BE2C (cell line): ENCODE measurements around the gene CSF1.

Experiments used
- DNase-seq: peaks from one replicate; pipeline ENCODE4 v3.0.0-alpha.2; 2020
- H3K27me3 ChIP-seq: fragments of 250-450 bp; sonication (Bioruptor Pico); 2 replicates; pipeline ENCODE4 v1.5.1; 2020; ENCODE audit warnings: mild to moderate bottlenecking
- H3K36me3 ChIP-seq: fragments of 250-450 bp; sonication (Bioruptor Pico); 2 replicates; pipeline ENCODE4 v1.5.1; 2020; ENCODE audit warnings: mild to moderate bottlenecking
- H3K4me1 ChIP-seq: fragments of 250-450 bp; sonication (Bioruptor Pico); 2 replicates; pipeline ENCODE4 v1.5.1; 2020
- H3K4me3 ChIP-seq: 2 replicates; pipeline ENCODE4 v1.5.1; 2011; ENCODE audit warnings: low read depth, low read length
- H3K9me3 ChIP-seq: fragments of 250-450 bp; sonication (Bioruptor Pico); 2 replicates; pipeline ENCODE4 v1.5.1; 2020
- TF ChIP-seq, protein P1 (sequence below): IDR thresholded peaks from 2 replicates; pipeline ENCODE4 v1.5.1; 2012; ENCODE audit warnings: mild to moderate bottlenecking, low read depth, low read length

CSF1 gene

DNA sequence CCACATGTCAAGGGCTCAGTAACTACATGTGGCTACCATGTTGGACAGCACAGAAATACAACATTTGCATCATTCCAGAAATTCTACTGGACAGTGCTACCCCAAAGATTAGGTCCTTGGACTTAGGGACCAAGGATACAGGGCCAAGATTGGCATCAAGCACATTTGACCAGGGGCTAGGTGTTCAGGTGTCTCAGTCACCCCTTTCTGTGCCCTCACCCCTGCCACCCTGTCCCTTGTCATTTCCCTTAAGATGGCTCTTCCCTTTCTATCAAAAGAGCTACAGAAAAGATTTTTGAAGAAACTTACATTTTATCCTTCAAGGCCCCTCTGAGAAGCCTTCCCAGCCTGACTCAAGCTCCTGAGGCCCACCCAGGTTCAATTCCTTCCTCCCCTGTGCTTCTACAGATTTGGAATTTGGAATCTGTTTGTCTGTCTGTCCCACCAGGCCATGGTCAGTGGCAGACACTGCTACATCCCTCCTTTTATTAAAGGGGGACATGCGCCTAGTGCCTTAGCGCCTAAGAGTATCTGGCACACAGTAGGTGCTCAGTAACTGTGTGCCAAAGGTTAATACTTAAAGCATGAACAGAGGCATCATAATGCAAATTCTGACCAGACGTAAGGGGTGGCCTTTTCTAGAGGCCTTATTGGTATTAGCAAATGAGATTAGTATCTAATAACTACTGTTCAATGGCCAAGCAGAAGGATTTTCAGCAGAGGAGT is 21.4 kb downstream of the CSF1 start:
- H3K36me3 ChIP-seq, result peaks cover 16% of the 10 kb centered on the region
- no peak overlapping the region for H3K4me3 ChIP-seq
- no peaks in the 10 kb centered on the region for H3K27me3 ChIP-seq
- DNase-seq, result no peak
- H3K9me3 ChIP-seq, result no peaks in the 10 kb centered on the region
- TF ChIP-seq, protein P1, sequence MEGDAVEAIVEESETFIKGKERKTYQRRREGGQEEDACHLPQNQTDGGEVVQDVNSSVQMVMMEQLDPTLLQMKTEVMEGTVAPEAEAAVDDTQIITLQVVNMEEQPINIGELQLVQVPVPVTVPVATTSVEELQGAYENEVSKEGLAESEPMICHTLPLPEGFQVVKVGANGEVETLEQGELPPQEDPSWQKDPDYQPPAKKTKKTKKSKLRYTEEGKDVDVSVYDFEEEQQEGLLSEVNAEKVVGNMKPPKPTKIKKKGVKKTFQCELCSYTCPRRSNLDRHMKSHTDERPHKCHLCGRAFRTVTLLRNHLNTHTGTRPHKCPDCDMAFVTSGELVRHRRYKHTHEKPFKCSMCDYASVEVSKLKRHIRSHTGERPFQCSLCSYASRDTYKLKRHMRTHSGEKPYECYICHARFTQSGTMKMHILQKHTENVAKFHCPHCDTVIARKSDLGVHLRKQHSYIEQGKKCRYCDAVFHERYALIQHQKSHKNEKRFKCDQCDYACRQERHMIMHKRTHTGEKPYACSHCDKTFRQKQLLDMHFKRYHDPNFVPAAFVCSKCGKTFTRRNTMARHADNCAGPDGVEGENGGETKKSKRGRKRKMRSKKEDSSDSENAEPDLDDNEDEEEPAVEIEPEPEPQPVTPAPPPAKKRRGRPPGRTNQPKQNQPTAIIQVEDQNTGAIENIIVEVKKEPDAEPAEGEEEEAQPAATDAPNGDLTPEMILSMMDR, result no peak
- 0 out of 2 replicates have a peak, but pooled peaks cover 7% of the 10 kb centered on the region for H3K4me1 ChIP-seq

DNA sequence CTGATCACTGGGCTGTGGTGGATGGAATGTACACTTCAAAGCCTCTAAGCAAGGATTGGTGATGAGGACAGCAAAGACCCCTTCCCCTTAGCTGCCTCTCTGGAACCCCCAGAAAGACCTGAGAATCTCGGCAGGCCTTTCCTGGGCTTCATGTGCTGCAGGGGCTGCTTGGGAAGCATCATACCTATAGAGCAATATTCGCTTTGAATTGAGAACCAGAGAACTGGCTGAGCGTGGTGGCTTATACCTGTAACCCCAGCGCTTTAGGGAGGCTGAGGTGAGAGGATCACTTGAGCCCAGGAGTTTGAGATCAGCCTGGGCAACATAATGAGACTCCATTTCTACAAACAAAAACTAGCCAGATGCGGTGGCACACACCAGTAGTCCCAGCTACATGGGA is 22.0 kb downstream of the CSF1 start:
- Histone ChIP-seq H3K36me3 (peaks cover 15% of the 10 kb centered on the region), H3K4me1 (0 out of 2 replicates have a peak, but pooled peaks cover 7% of the 10 kb centered on the region), H3K27me3 (no peaks in the 10 kb centered on the region), H3K9me3 (no peaks in the 10 kb centered on the region), H3K4me3 (no peak overlapping the region)
- no peak for DNase-seq
- TF ChIP-seq, protein P1, result no peak

DNA sequence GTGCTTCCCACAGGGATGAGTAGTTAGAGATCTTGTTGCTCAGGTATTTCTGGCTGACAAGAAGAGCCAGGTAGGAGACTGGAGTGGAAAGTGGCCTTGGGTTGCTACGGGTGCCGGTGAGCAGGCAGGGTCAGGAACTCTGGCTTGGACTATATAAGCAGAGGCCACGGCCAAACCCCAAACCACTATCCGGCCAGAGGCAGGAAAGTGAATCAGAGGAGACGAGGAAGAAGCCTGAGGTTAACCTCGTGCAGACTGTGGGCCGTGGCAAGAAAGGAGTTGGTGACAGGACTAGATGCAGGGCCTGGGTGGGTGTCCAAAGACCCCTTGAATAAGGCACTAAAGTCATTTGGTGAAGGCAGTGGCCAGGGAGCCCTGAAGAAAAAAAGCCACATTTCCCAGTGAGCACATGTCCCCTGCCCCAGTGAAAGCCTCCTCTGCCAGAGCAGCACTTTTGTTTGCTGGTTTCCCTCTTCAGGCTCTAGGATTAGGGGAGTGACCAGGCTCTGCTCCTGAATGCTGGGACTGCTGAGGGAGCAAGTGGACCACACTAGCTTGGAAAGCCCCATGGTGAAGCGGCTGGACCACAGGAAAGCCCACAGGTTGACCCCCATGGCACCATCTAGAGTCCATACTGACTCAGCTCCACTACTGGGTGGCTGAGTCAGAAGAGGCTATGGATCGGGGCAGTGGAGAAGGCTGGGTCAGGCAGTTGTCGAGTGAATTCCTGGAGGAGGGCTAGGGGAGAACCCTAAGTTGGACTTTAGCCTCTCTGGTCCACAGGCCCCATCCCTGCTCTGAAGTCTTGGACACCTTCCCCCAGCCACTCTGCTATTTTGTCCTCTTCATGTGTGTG is 23.4 kb downstream of the CSF1 start:
- TF ChIP-seq, protein P1, result no peak
- no peak for DNase-seq
- 0 out of 2 replicates have a peak, but pooled peaks cover 7% of the 10 kb centered on the region for H3K4me1 ChIP-seq

DNA sequence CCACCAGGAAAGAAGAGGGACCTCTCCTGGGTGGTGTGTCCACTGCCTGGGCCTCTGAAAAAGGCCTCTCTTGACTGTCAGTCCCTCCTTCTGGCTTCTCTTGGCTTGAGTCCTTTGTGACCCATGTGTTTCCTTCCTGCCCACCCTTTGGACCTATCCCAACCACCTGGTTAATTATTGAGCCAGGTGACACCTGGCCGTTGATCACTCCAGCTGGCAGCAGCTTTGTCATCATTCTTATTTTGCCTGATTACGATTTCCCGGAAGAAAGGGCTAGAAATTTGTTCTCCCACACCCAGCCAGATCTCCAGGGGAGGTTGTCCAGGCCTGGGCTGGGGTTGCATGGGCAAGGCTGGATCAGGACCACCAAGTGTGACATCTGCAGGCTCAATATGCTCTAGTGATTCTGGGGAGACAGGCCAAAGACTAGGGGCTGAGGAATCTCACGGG is 24.8 kb downstream of the CSF1 start:
- TF ChIP-seq, protein P1, result no peak
- no peaks in the 10 kb centered on the region for H3K36me3 ChIP-seq
- H3K9me3 ChIP-seq, result no peaks in the 10 kb centered on the region
- DNase-seq, result no peak
- H3K27me3 ChIP-seq, result no peaks in the 10 kb centered on the region
- H3K4me3 ChIP-seq, result no peak overlapping the region
- 0 out of 2 replicates have a peak, but pooled peaks cover 7% of the 10 kb centered on the region for H3K4me1 ChIP-seq

More for the DNA sequence above, 23.4 kb downstream of the CSF1 start:
- peaks cover 8% of the 10 kb centered on the region for H3K36me3 ChIP-seq
- no peaks in the 10 kb centered on the region for H3K9me3 ChIP-seq
- no peaks in the 10 kb centered on the region for H3K27me3 ChIP-seq
- no peak overlapping the region for H3K4me3 ChIP-seq

DNA sequence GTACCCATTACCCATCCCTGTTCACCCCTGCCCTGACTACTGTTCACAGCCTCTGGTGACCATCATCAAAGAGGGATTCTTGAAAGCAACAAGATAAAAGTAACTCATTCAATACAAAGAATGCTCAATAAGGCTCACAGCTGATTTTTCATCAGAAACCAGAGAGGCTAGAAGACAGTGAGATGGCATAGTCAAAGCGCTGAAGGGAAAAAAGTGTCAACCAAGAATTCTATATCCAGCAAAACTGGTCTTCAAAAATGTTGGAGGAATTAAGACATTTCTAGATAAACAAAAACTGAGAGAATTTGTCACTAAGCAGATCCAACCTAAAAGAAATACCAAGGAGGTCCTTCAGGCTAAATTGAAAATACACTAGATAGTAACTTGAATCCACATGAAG is 27.1 kb downstream of the CSF1 start:
- H3K9me3 ChIP-seq, result no peaks in the 10 kb centered on the region
- TF ChIP-seq, protein P1, result no peak
- no peak overlapping the region for H3K4me3 ChIP-seq
- no peaks in the 10 kb centered on the region for H3K36me3 ChIP-seq
- no peaks in the 10 kb centered on the region for H3K27me3 ChIP-seq
- no peak for DNase-seq
- H3K4me1 ChIP-seq, result no peaks in the 10 kb centered on the region
